HG03175 (cell line): ENCODE results near the gene RPP40.

Experiments used
- ATAC-seq: cut with Tn5 transposase; IDR thresholded peaks from one replicate; pipeline ENCODE4 v1.9.1; 2021; ENCODE audit warnings: mild to moderate bottlenecking, moderate library complexity; ENCODE audit not compliant: unreplicated experiment

The RPP40 gene

DNA sequence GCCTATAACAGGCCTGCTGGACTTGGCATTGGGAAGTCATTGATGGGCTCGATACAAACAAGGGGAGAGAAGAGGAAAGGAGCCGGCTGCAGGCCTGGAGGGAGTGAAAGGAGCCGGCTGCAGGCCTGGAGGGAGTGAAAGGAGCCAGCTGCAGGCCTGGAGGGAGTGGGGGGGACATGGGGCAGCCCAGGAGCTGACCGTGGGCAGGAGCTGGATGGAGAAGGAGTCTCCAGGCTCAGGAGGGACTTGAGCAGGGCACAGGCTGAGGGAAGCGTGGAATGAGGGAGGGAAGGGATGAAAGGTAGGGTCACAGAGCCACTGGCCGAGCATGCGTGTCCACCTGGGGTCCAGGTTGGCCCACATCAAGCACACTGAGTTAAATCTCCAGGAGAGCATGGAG lies 32.0 kb downstream of the RPP40 start:
- ATAC-seq = no peak

DNA sequence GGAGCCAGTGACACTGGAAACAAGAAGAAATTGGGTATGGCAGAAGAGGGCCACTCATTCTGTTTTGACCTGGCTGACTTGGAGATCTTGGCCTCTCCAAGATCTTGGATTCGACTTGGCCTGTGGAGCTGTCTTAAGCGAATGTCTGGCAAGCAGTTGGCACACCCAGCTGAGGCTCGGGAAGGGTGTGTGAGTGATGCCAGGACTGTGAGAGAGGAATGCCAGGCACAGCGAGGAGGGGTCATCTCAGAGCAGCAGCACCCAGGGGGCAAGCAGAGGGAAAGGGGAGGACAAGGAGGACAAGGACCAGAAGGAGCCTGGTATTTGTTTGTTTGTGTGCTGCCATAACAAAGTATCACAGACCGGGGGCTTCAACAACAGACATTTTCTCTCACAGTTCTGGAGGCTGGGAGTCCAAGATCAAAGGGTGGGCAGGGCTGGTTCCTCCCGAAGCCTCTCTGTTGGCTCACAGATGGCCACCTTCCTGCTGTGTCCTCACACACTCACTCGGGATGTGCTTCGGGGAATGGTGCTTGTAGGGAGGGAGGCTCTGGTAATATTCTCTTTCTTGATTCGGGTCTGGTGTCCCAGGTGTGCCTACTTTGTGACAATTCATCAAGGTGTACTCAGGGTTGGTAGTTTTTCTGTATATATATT lies 33.0 kb downstream of the RPP40 start:
- no peak for ATAC-seq

DNA sequence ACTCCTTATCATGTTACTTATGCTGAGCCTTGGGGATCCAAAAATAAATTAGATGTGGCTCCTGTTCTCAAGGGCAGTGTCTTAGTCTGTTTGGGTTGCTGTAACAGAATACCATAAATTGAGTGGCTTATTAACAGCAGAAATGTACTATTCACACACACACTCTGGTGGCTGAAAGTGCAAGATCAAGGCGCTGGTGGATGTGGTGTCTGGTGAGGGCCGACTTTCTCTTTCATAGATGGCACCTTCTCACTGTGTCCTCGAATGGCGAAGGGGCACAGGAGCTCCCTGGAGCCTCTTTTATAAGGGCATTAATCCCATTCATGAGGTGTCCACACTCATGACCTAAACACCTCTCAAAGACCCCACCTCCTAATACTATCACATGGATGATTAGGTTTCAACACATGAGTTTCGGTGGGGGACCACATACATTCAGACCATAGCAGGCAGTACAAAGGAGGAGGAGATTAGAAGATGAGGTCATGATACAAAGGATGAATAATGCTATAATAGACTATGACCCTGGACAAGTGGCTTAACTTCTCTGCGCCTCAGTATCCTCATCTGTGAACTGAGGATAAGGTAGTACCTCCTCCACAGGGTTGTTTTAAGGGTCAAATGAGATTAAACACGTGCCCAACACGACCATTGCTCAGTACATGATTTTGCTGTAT lies 34.1 kb downstream of the RPP40 start:
- ATAC-seq = no peak

DNA sequence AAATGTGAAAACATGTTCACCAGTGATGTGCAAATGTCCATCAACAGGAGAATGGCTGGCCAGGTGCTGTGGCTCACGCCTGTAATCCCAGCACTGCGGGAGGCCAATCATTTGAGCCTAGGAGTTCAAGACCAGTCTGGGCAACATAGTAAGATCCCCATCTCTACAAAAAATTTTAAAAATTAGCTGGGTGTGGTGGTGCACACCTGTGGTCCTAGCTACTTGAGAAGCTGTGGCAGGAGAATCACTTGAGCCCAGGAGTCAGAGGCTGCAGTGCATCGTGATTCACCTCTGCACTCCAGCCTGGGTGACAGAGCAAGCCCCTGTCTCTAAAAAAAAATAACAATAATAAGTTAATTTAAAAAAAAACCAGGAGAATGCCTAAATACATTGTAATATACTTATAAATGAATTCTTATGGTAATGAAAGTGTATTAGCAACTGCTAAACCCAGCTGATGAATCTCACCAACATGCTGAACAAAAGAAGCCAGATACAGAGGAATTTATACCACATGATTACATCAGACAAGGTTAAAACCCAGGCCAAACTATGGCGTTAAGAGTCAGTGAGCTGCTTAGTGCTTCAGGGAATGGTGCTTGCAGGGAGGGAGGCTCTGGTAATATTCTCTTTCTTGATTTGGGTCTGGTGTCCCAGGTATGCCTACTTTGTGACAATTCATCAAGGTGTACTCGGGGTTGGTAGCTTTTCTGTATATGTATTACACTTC lies 36.4 kb downstream of the RPP40 start:
- ATAC-seq = no peak

DNA sequence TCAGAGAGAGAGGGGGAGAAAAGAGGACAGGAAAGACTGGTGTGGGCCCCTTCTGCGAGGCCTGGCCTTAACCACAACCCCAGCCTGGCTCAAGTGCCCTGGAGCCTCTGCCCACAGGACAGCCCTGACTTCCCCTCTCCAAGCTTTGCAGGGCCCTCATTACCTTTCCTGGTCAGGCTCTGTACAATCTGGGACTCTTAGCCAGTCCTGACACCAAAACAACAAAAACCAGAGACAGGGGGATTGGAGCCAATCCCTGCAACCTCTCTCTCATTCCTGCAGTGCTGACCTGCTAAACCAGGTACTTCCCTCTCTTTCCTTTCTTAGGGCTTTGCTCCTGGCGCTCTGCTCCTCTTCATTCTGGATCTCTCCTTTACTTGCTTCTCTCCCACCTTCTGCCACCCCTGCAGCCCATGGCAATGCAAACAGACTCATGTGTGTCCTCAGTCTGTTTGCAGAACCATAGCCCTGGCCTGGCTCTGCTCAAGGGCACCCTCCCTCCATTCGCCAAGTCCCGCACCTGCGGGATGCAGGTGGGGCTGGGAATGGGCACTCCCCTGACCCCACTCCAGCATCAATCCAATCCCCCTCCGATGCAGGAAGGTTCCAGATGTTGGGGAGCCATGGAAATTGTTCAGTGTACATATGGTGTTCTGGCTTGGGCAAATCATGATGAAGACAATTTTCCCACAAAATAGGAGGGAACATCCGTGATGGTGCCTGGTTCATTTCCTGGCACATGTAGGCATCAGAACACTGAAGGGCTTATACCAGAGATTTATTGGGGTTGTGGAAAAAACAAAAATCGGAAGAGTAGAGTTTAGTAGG lies 38.1 kb downstream of the RPP40 start:
- no peak for ATAC-seq

DNA sequence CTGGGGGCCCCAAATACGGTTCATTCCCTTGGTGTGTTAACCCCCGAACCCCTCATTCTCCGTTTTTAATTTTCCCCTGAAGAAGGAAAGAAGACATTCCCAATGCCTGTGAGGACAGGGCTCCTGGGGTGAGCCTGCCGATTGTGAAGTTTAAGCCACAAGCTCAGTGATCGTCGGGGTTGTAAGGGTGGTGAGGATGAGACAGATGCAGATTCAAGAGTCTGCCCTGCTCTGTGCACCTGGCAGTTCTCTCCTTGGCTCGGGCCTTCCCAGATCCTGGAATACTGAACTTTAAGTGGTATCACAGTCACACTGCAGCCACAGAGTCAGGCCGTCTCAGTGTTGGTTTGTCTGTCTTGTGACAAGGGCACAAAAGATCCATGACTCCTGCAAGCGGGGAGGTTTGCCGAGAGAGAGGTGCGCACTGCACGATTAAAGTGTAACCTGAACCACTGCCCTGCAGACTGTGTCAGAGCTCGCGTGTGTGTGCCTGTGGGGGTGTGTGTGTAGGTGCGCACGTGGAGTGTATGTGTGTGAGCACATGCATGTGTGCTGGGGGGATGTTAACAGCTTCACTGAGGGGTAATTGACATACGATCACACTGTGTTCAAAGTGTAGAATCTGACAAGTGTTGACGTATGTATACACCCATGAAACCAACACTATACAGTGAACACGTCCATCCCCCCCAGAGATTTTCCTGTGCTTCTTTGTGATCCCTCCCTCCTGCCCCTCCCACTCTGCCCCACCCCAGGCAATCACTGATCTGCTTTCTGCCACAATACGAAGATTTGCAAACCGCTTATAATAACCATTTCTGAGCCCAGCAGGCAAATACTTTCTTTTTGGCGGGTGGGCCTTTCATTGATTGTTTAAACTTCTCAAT lies 38.9 kb downstream of the RPP40 start:
- ATAC-seq = no peak

DNA sequence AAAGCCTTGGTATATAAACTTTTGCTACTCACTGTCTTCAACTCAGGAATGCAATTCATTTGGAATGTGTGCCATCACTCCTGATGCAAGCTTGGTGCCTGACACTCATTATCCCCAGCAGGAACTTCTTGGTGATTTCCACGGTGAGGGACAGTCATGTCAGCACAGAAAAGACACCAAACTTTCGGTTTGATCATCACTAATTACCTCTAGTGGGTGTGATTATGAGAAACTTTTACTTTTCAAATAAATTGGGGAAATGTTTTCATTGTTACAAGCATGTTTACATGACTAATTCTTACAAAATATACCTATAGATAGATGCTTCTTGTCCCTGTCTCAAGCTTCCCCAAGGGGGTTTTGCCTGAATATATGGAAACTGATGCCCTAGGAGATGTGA lies 40.9 kb downstream of the RPP40 start:
- ATAC-seq = no peak

DNA sequence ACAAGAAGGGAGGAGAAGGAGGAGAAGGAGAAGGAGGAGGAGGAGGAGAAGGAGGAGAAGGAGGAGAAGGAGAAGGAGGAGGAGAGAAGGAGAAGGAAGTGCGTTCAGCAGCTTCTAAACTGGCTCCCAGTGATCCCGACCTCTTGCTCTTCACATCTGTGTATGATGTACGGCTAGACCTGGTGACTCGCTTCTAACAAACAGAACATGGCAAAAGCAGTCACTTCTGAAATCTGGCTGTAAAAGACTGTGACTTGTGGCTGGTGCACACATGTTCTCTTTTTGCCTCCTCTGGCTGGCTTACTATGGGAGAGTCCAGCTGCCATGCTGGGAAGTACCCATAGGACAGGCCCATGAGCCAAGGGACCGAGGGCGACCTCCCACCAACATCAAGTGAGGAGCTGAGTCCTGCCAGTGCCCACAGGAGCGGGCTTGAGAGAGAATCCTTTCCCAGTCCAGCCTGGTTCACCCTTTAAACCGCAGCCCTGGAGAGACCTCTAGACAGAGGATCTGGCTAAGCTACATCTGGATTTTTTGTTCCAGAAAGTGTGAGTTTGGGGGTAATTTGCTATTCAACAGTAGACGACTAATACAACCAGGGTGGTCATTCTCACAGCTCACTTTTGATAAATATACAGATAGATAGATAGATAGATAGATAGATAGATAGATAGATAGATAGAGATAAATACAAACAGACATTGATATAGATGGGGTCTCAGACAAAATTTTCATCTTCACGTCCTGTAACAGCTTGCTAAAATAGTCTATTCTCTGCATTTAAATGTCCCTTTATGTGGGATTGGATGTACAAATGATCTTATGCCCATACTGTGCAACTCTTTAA lies 42.3 kb downstream of the RPP40 start:
- no peak for ATAC-seq

DNA sequence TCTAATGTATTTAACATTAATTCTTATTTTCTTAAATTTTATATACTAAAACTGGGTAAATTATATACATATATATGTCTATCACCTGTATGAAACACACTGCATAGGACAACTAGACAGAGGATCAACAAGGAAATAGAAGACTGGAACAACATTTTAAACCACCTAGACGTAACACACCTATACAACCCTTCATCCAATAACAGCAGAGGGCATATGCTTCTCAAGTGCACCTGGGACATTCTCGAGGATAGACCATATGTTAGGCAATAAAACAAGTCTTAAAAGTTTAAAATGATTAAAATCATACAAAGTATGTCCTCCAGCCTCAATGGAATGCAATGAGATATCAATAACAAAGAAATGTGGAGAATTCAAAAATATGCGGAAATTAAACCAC lies 45.2 kb downstream of the RPP40 start:
- ATAC-seq = no peak

DNA sequence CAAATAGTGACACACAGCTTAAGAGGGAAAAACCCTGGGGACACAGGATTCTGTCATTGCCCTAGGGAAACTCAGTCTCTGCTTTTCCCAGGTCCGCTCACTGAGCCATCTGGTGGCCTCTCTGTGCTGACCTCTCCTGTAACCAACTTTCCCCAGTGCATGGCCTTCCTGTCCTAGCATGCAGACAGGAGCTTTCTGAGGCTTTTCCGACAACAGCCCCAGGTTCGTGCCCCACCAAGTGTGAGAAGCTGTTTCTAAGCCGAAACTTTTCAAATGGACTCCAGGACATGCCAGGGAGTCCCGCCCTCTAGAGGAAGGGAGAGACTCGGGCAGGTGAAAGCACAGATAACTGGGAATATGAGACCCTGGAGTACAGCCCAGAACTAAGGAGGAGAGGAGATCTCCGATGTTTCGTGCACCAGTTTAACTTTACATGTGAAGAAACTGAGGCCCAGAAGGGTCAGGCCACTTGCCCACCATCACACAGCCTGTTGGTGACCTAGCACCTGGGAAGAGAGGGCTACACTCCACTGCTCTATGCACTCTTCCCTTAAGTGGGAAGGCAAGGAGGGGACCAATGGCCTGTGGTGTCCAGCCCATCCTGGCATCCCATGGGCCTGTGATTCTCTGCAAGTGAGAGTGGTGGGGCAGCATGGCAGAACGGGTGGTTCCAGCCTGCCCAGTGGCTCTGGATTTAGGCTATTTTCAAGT lies 46.2 kb downstream of the RPP40 start:
- no peak for ATAC-seq

DNA sequence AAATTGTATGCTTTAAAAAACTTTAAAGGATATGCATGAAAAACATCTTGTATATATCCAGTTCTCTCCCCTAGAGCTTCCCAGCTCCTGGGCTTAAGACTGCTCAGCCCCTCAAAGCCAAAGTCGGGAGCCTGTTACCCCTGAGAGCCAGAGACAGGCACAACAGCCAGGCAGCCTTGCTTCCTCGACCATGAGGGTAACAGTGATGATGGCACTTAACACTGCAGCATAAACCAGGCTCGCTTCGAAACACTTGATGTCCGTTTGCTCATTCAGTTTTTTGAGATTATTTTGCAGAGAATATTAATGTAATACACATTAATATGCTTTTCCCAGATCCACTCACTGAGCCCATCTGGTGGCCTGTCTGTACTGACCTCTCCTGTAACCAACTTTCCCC lies 47.2 kb downstream of the RPP40 start:
- ATAC-seq = no peak

DNA sequence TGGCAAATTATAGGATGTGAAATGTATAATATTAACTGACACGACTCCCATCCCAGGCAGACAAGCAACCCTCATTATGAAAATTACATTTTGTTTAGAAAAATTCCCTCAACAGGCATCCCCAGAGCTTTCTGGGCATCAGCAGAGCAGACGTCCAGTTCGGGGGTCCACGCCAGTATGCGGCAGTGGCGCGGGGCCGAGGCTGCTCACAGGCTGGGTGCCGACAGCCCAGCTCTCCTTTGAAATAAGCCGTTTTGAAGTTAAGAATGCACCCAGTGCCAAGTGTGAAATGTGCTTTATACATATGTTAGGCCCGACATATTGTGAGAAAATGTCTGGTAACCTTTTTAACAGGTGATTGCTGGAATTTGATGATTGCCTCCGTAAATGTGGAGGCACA lies 50.4 kb downstream of the RPP40 start:
- ATAC-seq = no peak

DNA sequence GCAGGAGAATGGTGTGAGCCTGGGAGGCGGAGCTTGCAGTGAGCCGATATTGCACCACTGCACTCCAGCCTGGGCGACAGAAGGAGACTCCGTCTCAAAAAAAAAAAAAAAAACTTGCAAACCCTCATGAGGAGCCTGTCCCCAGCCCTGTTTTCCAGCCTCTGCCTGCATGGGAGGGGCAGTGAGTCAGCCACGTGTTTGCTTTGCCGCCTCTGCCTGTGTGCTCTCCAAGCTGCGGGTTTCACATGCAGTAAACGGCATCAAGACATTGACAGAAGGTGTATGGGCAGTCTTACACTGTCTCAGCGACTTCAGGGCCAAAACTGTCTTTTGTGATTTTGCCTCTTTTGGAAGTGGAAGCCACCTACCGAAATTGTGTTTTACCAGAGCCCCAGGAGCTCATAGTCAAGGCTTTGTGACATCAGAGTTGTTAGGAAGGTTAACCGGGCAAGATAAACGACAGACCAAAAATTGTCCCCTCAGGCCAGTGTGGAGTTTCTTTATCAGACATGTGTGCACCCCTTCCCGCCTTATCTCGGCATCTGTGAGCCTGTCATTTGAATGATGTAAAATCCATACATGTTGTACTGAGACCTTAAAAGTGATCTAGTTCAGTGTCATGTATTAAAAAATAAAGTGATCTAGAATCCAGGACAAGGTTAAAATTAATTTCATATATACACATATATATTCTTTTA lies 52.9 kb downstream of the RPP40 start:
- no peak for ATAC-seq

DNA sequence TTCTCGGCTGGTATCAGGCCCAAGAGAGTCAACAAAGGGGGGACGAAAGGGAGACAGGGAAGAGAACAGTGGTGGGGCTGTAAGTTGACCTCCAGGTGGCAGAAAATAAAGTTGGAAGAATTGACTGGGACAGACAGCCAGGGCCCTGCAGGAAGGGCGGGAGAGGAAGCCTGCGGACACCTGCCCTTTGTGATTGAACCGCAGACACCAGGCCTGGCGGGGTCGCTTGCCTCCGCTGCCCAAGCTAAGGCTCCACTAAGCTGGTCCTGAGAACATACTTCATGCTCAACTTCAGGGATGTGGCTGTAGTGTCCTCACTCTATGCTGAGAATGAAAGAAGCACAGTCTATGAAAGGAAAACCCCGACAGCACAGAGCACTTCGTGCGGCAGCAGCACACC lies 53.8 kb downstream of the RPP40 start:
- no peak for ATAC-seq

DNA sequence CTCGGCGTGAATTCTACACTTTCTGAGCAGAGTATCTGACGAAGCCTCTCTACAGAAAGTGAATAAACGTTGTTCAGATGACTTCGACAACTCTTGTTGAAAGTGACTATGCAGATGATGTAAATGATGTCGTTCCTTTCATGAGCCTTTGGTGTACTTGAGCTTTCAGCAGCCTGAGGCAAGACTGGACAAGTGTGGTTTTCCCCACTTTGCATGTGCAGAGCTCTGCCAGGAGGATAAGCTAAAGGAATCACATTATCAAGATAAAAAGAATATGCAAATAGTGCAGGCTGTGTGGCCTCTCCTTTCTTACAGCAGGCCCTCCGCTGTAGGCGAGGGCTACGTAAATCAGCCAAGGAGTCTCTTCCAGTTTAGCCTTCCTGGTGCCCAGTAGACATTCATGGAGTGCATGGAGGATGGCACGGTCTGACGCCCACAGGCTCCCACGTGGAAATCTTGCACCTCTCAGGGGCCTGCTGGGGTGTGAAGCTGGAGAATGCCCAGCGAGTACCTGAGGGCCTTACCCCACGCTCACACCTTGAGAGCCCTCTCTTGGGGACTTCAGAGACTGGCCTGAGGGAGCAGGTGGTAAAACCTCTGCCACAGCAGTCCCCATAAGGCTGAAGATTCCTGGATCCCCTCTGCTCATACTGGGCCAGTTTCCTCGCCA lies 54.9 kb downstream of the RPP40 start:
- ATAC-seq = no peak

DNA sequence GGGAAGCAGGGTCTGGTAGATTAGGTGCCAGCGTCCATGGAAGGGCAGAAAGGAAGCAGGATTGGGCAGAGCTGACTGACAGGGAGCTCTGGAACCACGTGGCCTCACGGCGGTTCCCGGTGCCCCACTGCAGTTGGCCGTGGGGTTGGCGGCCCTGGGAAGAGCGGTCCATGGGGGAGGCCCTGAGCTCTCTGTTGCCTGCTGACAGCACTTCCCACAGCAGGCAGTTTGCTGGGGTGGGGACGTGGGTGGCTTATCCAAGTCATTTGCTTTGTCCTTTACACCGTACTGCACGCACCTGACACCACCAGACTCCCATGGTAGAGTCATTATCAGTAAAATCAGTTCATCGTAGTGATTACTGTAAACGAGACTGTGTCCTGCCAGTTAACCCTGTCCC lies 56.1 kb downstream of the RPP40 start:
- ATAC-seq = no peak

DNA sequence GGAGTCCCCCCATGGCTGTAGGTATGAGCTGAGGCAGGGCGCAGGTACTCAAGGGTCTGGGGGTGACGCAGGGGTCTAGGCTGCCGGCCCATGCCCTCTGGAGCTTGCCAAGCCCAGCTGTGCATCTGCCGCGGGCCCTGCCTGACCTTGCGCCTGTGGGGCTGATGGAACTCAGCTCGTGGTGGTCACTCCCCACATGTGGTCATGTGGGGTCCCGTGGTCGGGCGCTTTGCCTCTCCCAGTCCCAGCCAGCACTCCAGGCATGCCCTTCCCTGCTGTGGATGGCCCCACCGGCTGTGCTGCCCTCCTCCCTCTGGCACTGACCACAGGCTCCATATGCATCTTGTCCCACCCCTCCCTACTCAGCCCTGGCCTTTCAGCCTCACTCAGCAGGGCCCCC lies 57.3 kb downstream of the RPP40 start:
- no peak for ATAC-seq
